22Rv1 (cell line): ENCODE data around the gene PAPPA.

ENCODE experiments used
- H3K27ac ChIP-seq: fragments of 450-650 bp; 2 replicates; pipeline ENCODE4 v1.5.1; 2017
- CTCF ChIP-seq: fragments of 450-650 bp; IDR thresholded peaks from 2 replicates; pipeline ENCODE4 v1.5.1; 2017; ENCODE audit warnings: mild to moderate bottlenecking
- ZFX ChIP-seq: fragments of 450-650 bp; IDR thresholded peaks from 2 replicates; pipeline ENCODE4 v1.6.1; 2017; ENCODE audit warnings: antibody characterized with exemption, borderline replicate concordance

The PAPPA gene

DNA sequence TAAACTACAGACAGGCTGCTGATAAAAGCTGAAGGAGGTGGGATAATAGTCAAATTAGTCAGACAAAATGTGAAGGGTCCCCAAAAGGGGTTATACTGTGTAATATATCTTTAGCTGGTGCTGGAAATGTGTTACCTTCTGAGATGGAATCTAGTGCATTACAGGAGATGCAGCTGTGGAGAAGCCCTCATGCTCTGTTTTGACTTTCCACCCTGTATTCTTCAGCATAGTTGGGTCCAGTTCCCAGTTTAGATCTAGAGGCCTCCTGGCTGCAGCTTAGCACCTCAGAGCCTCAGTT is 122.6 kb downstream of the PAPPA start:
- TF ChIP-seq ZFX = no peak
- no peak for TF ChIP-seq CTCF
- no peak overlapping the region for H3K27ac ChIP-seq

DNA sequence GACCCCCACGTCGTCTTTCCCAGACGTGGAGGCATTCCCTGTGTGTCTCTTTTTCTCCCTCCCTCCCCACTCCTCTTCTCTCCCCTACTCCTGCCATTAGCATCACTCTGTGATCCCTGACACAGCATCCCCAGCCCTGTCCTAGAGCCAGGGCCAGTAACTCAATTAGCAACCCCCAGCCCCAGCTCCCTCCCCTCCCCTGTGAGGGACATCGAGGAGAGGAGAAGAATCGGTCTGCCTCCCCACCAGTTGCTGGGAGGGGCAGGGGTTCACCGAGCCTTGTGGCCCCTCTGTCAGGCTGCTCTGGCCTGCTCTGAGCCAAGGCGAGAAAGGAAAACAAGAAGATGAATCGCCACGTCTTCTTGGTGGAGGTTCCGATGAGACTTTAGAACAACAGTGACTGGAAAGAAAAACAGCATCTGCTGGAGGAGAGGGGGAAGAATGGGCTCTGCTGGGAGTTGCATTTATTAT is 123.1 kb downstream of the PAPPA start:
- H3K27ac ChIP-seq = no peak overlapping the region
- TF ChIP-seq ZFX (no peak), CTCF (no peak)

DNA sequence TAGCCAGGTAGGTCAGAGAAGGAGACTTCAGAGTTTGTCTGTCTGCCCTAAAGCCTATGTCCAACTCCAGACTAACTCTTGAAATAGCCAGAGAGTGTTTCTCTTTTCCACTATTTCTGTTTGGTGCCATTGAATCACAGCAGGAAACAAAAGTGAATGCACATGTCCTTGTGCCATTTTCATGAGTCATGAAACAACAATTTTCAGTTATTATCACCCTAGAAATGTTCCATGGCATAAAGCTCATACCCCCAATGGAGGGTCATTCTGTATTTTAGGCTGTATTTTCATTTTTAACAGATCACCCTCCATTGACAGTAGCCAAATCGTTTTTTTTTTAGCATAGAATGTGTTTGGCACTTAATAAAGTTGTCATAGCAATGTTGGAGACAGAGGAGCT is 124.7 kb downstream of the PAPPA start:
- TF ChIP-seq CTCF = no peak
- no peak for TF ChIP-seq ZFX
- no peak overlapping the region for H3K27ac ChIP-seq

GRCh38 chr9:116279230-116279629 is 125.6 kb downstream of the PAPPA start:
- no peak for TF ChIP-seq CTCF
- H3K27ac ChIP-seq = no peak overlapping the region

DNA sequence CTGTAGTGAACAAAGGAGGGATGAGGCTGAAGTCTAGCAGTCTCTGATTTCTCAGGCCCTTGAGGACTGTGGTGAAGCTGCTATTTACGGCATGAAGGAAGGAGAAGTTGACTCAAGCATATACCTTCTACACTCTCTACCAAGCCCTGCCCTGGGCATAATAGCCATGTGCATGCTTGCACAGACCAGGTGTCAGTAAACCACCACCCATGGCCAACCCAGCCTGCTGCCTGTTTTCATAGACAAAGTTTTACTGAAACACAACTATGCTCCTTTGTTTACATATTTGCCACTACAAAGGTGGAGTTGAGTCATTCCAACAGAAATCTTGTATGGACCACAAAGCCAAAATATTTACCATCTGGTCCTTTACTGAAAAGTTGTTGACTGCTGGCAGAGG is 126.9 kb downstream of the PAPPA start:
- no peak for TF ChIP-seq CTCF
- H3K27ac ChIP-seq = no peak overlapping the region

- H3K27ac ChIP-seq = no peak overlapping the region
- no peak for TF ChIP-seq ZFX
- no peak for TF ChIP-seq CTCF
These were observed 129.0 kb downstream of the PAPPA start for GRCh38 chr9:116282597-116282996.

GRCh38 chr9:116284518-116284917 is 130.9 kb downstream of the PAPPA start:
- TF ChIP-seq CTCF (no peak), ZFX (no peak)
- H3K27ac ChIP-seq = no peak overlapping the region
